HAP-1 (cell line): ENCODE results near the gene AAR2.

Source experiments
- DNase-seq, 2 experiments: peaks; one replicate each; pipeline ENCODE4 v3.0.0-alpha.2; 2016 to 2020; ENCODE audit warnings: low spot score in 2 of 2
- H3K27me3 ChIP-seq: fragments of 250-450 bp; sonication (Bioruptor Pico); 2 replicates; pipeline ENCODE4 v1.5.1; 2020; ENCODE audit warnings: low read depth, mild to moderate bottlenecking, moderate library complexity
- H3K36me3 ChIP-seq: fragments of 250-450 bp; sonication (Bioruptor Pico); replicated peaks from 2 replicates; pipeline ENCODE4 v1.5.1; 2020; ENCODE audit warnings: mild to moderate bottlenecking
- H3K4me1 ChIP-seq: fragments of 250-450 bp; sonication (Bioruptor Pico); 2 replicates; pipeline ENCODE4 v1.5.1; 2020; ENCODE audit warnings: mild to moderate bottlenecking
- H3K4me3 ChIP-seq: fragments of 250-450 bp; sonication (Bioruptor Pico); 2 replicates; pipeline ENCODE4 v1.5.1; 2020; ENCODE audit warnings: mild to moderate bottlenecking, moderate library complexity
- H3K9me3 ChIP-seq: fragments of 250-450 bp; sonication (Bioruptor Pico); 2 replicates; pipeline ENCODE4 v1.5.1; 2020; ENCODE audit warnings: mild to moderate bottlenecking, moderate library complexity
- in situ Hi-C: fragments of 300-500 bp; cut with MboI; formaldehyde crosslinking; loops from 3 replicates; pipeline ENCODE4 v1.14.3; 2020; ENCODE audit warnings: low sequenced_read_pairs, inconsistent platforms, mixed read lengths

The AAR2 gene

DNA sequence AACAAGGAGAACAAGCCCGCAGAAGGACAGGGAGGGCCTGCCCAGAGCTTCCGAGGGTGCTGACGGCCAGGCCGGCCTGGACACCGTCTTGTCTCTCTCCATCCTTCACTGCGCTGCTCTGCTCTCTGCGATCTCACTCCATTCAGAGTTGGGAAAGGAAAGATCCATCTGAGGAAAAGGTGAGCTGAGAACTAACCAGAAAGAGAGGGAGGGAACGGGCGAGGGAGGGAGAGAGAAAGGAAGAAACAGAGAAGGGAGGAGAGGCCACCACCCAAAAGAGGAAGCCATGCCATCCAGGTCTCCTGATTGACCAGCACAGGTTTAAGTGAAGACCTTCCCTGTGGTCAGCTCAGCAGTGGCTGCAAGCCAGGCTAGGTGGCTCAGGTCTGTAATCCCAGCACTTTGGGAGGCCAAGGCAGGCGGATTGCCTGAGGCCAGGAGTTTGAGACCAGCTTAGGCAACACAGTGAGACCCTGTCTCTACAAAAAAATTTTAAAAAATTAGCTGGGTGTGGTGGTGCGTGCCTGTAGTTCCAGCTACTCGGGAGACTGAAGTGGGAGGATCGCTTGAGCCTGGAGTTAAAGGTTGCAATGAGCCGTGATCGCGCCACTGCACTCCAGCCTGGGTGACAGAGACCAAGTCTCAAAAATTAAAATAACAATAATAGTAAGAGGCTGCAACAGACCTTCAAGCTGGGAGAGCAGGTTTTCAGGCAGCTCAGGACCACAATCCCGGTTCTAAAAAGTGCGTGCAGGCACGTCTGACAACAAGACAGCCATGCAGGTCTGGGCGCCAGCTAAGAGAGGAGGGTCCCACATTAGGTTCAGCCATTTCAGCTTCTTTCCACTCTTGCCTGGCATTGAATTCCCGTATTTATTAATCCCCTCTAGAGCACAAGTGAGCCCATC, 35.6 kb downstream of the AAR2 start:
- H3K9me3 ChIP-seq, result no peaks in the 10 kb centered on the region
- H3K4me1 ChIP-seq, result no peaks in the 10 kb centered on the region
- in situ Hi-C loops, result no loop called here
- H3K27me3 ChIP-seq, result no peaks in the 10 kb centered on the region
- no peak for DNase-seq
- no peaks in the 10 kb centered on the region for H3K36me3 ChIP-seq
- no peak overlapping the region for H3K4me3 ChIP-seq

DNA sequence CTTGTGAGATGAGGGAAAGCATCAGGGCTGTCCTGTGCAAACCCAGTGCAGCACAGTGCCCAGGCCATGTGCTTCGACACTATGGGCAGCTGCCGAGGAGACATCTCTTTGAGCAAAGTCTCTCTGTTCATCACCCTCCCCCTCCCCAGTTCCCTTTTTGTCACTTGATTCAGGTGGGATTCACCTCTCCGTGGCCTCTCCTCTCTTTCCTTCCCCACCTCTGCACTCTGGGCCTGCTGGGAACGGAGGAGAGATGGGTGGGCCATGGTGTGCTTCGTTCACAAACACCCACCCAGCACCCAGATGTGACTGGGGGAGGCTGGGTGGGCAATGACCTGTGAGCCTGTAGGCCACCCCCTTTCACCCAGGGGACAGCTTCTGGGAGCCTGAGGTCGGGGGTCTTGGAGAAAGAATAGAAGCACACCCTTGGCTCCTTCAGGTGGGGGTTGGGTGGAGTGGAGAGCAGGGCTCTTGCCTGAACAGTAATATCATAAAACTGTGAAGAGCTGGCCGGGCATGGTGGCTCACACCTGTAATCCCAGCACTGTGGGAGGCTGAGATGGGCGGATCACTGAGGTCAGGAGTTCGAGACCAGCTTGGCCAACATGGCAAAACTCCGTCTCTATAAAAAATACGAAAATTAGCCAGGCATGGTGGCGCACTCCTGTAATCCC, 36.4 kb downstream of the AAR2 start:
- H3K9me3 ChIP-seq, result no peaks in the 10 kb centered on the region
- H3K4me1 ChIP-seq, result no peaks in the 10 kb centered on the region
- in situ Hi-C loops, result no loop called here

DNA sequence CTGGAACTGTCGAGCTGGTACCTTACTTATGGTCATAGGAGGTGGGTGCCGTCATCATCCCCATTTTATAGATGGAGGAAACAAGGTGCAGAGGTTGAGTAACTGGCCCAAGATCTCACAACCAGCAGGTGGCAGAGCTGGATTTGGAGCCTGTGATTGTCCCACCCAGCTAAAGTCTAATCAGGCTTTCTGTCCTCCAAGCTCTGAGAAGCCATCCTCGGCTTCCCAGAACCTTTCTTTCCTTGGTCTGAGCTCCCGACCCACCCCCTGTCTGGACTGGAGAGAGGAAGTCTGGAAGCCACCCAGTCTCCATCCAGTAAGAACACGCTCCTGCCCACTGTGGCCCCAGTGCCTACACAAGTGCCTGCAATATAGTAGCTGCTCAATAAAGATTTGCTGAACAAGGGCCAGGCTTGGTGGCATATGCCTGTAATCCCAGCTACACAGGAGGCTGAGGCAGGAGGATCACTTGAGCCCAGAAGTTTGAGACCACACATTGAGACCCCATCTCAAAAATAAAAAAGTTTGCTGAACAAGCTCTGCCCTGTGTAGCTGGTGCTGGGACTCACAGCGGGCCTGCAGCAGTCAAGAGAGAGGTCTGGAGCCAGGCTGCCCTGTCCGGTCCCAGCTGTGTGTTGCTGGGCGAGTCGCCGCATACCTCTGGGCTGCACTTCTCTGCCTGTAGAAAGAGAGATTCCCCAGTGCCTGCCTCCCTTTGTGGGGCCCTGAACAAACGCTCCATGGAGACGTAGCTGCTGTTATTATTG, 37.3 kb downstream of the AAR2 start:
- Histone ChIP-seq H3K36me3 (no peaks in the 10 kb centered on the region), H3K4me3 (no peak overlapping the region), H3K4me1 (no peaks in the 10 kb centered on the region), H3K9me3 (no peaks in the 10 kb centered on the region), H3K27me3 (0 out of 2 replicates have a peak, but pooled peaks cover 2% of the 10 kb centered on the region)
- DNase-seq, result no peak
- in situ Hi-C loops, result no loop called here

More for the DNA sequence above, 36.4 kb downstream of the AAR2 start:
- H3K27me3 ChIP-seq, result 0 out of 2 replicates have a peak, but pooled peaks cover 2% of the 10 kb centered on the region
- H3K36me3 ChIP-seq, result no peaks in the 10 kb centered on the region
- H3K4me3 ChIP-seq, result no peak overlapping the region
- no peak for DNase-seq

DNA sequence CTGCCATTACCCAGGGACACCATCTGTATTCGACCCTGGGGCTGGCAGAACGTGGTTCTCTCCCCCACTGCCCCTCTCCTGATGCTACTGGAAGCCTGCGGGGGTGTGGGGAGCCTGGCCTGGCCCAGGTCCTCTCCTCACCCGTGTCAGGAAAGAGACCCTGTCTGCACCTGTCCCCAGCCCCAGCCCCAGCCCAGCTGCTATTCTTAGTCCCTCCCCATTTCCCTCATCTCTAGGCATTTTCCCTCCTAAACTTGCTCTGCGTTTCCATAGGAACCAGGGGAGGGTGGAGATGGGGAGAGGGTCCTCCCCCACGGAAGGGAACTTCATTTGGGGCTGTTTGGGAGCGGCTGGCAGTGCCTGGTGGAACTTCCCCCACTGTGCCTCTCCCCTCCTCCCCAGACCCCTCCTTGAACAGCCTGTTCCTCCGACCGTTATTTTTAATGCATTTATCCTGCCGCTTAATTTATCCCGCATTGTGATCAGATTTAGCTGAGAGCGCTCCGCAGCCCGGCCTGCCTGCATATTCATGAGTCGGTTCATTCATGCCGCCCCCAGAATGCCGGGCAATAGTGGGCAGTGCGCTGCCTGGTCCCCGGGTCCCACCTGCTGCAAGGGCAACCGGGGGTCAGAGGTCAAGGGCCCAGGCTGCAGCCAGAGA, 38.0 kb downstream of the AAR2 start:
- Histone ChIP-seq H3K4me1 (no peaks in the 10 kb centered on the region), H3K9me3 (no peaks in the 10 kb centered on the region), H3K36me3 (no peaks in the 10 kb centered on the region), H3K4me3 (no peak overlapping the region), H3K27me3 (0 out of 2 replicates have a peak, but pooled peaks cover 2% of the 10 kb centered on the region)
- no peak for DNase-seq
- in situ Hi-C loops, result no loop called here

DNA sequence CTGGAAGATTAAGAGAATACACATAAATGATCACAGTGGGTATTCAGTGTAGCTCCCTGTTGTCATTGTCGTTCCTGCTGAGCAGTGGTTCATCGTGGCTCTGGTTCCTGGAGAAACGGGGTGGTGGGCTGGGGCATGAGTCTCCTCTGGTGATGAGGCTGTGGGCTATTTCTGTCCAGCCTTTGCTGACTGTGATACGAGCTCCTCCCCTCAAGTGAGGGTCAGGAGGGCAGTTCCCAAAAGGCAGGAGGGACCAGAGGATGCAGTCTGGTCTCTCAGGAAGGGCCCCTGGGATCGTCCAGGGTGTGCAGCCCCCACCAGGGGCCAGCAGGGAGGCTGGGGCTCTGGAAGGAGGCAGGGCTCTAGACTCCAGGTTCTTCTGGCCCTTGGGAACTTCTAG, 38.7 kb downstream of the AAR2 start:
- H3K4me1 ChIP-seq, result no peaks in the 10 kb centered on the region
- 0 out of 2 replicates have a peak, but pooled peaks cover 2% of the 10 kb centered on the region for H3K27me3 ChIP-seq
- in situ Hi-C loops, result no loop called here
- H3K9me3 ChIP-seq, result no peaks in the 10 kb centered on the region
- no peak for DNase-seq
- no peaks in the 10 kb centered on the region for H3K36me3 ChIP-seq
- H3K4me3 ChIP-seq, result no peak overlapping the region

DNA sequence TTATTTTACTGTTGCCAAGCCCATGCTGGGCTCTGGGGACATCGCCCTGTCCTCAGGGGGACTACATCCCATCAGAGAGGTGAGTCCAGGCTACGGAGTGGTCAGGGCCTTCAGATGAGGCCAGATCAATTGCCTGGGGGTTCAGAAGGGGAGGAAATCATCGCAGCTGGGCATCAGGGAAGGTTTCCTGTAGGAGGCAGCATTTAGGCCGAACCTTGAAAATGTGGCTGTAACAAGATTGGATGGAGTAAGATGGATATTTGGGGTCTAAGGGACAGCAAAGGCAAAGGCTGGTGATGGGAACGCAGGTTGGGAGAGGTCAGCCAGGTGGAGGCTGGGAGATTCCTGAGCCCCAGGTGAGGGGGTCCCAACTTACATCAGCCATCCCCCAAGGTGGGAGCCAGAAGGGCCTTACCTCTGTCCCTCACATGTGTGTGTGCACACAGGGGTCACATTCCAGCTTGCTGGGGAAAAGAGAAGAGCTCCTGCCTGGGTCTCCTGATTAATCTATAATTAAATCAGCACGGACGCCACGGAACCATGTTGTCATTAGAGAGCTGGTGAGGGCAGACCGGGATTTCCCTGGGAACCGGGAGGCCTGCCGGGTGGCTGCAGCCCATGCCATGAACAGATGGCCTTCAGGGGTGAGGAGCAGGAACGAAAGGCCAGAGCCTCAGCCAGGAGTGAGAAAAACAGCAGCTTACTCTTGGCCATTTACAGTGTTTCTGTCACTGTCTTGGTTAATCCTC, 39.3 kb downstream of the AAR2 start:
- in situ Hi-C loops, result no loop called here

DNA sequence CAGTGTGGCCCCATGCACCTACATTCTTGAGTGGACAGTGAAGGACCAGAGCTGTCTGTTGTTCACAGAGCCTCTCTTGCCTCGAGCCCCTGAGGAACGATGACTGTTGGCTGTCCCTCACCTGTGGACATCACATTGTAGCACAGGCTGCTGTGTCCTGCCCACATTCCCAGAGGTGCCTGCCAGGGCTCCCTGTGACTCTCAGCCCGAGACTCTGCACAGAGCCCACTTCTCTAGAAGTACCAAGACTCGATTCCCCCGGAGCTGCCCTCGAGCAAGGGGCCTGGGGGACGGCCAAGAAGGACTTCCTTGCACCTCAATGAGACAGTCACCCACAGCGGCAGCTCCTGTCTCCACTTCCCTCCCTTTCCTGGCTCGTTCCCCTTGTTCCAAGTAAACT, 41.3 kb downstream of the AAR2 start:
- no peak for DNase-seq
- Histone ChIP-seq H3K4me3 (no peak overlapping the region), H3K27me3 (0 out of 2 replicates have a peak, but pooled peaks cover 2% of the 10 kb centered on the region), H3K36me3 (no peaks in the 10 kb centered on the region), H3K4me1 (no peaks in the 10 kb centered on the region), H3K9me3 (no peaks in the 10 kb centered on the region)
- in situ Hi-C loops, result no loop called here

More for the DNA sequence above, 39.3 kb downstream of the AAR2 start:
- Histone ChIP-seq H3K4me1 (no peaks in the 10 kb centered on the region), H3K27me3 (0 out of 2 replicates have a peak, but pooled peaks cover 2% of the 10 kb centered on the region), H3K9me3 (no peaks in the 10 kb centered on the region), H3K4me3 (no peak overlapping the region), H3K36me3 (no peaks in the 10 kb centered on the region)
- DNase-seq, result no peak

DNA sequence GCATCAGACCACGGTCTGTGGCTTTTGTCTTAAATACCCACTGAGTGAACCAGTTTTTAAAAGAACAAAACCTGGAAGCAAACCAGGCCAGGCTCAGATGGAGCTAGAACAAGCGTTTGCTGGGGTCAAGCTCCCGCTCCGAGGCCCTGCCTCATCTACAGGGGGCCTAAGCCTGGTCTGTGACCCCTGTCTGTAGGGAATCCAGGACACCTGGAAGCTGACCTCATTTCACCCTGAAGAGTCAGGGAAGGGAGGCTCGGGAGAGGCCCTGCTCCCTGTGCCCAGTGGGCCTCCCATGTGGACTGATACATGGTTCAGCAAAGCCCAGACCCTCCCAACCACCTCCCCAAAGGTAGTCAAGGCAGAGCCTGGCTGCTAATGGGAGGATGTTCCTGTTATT, 43.1 kb downstream of the AAR2 start:
- H3K27me3 ChIP-seq, result peaks cover 4% of the 10 kb centered on the region; the same call in 1 of the 2 replicates
- no peaks in the 10 kb centered on the region for H3K4me1 ChIP-seq
- H3K9me3 ChIP-seq, result no peaks in the 10 kb centered on the region
- H3K4me3 ChIP-seq, result no peak overlapping the region
- in situ Hi-C loops, result no loop called here
- no peak for DNase-seq
- H3K36me3 ChIP-seq, result no peaks in the 10 kb centered on the region

DNA sequence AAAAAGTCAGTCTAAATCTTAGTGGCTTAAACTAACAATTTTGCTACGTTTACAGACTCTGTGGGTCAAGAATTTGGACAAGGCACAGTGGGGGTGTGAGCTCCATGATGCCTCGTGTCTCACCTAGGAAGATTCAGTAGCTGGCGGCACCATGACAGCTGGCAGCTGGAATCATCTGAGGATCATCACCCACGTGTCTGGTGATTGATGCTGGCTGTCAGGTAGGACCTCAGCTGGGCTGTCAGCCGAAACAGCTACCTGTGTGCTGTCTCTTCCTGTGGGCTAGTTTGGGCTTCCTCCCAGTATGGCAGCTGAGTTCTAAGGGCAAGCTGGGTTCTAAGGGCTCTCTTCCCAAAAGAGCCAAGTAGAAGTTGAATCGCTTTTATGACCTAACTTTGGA, 43.5 kb downstream of the AAR2 start:
- Histone ChIP-seq H3K4me1 (no peaks in the 10 kb centered on the region), H3K36me3 (no peaks in the 10 kb centered on the region), H3K27me3 (peaks cover 4% of the 10 kb centered on the region; the same call in 1 of the 2 replicates), H3K9me3 (no peaks in the 10 kb centered on the region), H3K4me3 (no peak overlapping the region)
- no peak for DNase-seq
- in situ Hi-C loops, result no loop called here

DNA sequence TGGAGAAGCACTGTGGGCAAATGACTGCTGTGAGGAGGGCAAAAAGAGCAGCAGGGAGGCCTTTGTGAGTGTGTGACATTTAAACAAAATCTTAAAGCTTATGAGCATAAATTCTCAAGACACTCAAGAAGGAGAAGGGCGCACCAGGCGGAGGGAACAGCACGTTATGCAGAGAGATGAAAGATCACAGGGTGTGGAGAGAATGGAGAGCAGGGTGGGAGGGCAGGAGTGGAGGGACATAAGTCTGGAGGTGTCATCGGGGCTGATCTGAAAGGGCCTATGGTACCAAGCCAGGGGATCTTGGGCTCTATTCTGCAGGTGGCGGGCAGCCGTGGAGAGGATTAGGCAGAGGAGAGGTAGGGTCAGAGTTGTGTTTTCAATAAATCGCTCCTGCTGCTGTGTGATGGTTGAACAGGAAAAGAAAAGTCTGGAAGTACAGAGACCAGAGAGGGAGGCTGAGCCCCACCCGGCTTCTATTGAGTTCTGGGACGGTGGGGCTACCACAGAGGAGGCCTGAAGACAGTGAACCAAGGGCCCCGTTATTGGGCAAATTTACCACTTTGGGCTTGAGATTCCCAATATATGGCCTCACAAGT, 45.6 kb downstream of the AAR2 start:
- Histone ChIP-seq H3K4me3 (no peak overlapping the region), H3K4me1 (no peaks in the 10 kb centered on the region), H3K36me3 (no peaks in the 10 kb centered on the region), H3K9me3 (no peaks in the 10 kb centered on the region), H3K27me3 (peaks cover 9% of the 10 kb centered on the region)
- no peak for DNase-seq
- in situ Hi-C loops, result no loop called here

DNA sequence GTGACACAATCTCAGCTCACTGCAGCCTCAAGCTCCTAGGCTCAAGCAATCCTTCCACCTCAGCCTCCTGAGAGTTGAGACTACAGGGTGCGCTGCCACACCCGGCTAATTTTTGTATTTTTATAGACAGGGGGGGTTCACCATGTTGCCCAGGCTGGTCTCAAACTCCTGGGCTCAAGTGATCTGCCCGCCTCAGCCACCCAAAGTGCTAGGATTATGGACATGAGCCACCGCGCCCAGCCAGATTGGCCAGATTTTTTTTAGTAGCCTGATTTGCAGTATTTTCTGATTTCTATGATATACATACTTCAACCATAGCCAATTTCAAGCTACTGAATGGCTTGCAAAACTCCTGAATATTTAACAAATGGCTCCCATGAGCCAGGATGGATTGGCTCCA, 48.5 kb downstream of the AAR2 start:
- H3K36me3 ChIP-seq, result no peaks in the 10 kb centered on the region
- H3K4me3 ChIP-seq, result no peak overlapping the region
- in situ Hi-C loops, result no loop called here
- H3K4me1 ChIP-seq, result no peaks in the 10 kb centered on the region
- H3K27me3 ChIP-seq, result peaks cover 15% of the 10 kb centered on the region
- DNase-seq, result no peak
- H3K9me3 ChIP-seq, result no peaks in the 10 kb centered on the region

DNA sequence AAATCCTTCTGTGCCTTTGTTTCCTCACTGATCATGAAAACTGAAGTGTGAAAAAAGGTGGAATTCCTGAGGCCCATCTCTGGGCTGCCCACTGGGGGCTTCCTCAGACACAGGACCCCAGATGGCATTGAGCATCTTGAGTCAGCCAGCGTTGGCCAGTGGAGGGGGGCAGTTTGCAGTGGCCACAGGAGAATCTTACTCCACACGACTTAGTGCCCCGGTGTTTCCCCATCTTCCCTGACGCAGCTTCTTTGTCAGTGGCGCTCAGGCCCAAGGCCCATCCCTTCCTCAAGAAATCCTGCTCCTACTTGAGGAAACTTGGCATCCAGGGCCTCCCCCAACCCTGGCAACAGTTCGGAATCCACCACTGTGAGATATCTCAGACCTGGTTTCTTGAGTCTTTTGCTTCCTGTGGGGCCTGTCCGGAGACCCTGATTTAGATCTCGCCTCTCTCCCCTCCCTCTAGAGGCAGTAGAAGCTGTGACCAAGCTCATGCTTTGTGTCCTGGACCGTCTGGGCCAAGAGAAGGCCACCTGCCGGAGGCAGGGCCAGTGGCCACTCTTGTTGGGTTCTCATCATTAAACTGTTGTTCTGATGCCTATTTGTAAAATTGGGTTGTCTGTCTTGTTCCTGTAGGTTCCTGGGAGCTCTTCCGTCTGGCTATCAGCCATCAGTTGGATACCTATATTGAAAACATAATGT, 49.6 kb downstream of the AAR2 start:
- in situ Hi-C loops, result no loop called here
- no peak for DNase-seq
- Histone ChIP-seq H3K9me3 (no peaks in the 10 kb centered on the region), H3K4me1 (no peaks in the 10 kb centered on the region), H3K4me3 (no peak overlapping the region), H3K27me3 (peaks cover 18% of the 10 kb centered on the region), H3K36me3 (no peaks in the 10 kb centered on the region)
